HG03460 (cell line): ENCODE results near the gene CCDC88A.
"Not testable (repeated sequence)": the region's sequence is repeated elsewhere in the genome, so short reads cannot be mapped to it uniquely, and the experiment has no call there.

Experiments
- ATAC-seq: cut with Tn5 transposase; IDR thresholded peaks from one replicate; pipeline ENCODE4 v1.9.1; 2021; ENCODE audit not compliant: unreplicated experiment

The CCDC88A gene

GRCh38 chr2:55419679-55420438 is at the start of gene CCDC88A:
Gene CCDC88A, minus strand, starts transcription at chr2:55419856. Its CDS starts 777 bp downstream, at chr2:55419079.
- ATAC-seq: peak; percentile 74

- ATAC-seq: no peak
These were observed 42.0 kb upstream of the CCDC88A start for GRCh38 chr2:55461679-55462078.

GRCh38 chr2:55460562-55460961 is 40.9 kb upstream of the CCDC88A start:
- ATAC-seq: no peak

- ATAC-seq: no peak
These were observed 40.1 kb upstream of the CCDC88A start for GRCh38 chr2:55459714-55460274.

DNA sequence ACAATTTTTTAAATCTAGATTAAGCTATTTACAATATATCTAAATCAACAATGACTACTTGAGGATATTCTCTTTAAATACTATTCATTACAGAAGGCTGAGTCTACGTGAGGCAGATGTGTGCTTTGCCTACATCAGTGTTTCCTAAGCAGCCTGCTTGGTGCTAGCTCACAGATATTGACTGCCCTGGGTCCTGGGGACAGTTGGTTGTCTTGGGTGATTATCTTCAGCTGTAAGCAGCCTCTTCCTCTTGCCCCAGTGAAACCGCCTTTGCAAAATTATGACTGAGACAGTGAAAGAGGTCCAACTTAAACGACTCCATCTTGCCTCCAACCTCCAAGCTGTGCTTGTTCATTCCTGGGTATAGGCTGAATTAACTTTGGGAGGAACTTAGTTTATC is 39.6 kb upstream of the CCDC88A start:
- no peak for ATAC-seq

DNA sequence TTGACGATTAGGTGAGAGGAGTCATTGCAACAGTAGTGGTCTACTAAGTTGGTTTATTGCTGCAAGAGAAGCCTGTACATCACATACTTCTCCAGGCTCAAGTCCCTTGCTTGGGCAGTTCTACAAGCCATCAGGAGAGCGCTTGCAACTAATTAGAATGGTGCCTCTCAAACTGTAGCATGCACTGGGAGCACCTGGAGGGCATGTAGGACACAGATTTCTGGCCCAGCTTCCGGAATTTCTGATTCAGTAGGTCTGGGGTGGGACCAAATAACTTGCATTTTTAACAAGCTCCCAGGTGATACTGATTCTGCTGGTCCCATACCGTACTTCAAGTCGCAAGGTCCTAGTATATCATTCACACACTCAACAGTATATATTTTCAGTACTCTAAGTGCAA is 34.5 kb upstream of the CCDC88A start:
- no peak for ATAC-seq

GRCh38 chr2:55452879-55453278 is 33.2 kb upstream of the CCDC88A start:
- peak; percentile 54 for ATAC-seq

DNA sequence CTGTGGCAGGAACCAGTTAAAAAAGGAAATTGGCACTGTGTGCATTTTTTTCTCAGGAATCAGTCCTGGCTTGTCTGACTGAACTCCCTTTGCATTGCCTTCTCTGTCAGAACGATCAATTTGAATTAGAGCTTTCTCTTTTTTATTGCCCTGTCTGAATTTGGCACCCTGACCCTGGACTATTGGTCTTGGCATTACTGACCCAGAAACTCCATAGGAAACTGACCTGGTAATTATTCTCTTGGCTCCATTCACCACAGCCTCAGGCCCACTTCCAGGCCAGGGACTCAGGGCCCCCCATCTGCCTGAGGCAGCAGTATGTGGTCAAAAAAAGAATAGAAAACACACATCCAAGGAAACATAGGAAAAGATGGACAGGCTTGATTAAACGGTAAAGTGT is 32.0 kb upstream of the CCDC88A start:
- ATAC-seq: no peak

DNA sequence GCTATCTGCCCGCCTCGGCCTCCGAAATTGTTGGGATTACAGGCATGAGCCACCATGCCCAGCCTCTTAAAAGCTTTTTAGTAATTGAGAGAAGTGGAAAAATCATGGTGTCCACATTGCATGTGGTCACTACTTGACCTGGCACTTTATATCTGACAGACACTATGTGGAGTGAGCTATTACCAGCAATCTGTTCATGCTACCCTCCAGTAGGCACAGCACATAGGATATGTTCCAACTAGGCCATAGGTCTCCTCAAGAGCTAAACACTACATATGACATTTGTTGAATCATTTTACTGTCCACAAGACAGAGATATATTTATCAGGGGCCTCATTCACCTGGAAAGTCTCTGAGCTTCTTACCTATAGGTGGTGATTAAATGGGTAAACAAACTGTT is 30.4 kb upstream of the CCDC88A start:
- ATAC-seq: not testable (repeated sequence)

DNA sequence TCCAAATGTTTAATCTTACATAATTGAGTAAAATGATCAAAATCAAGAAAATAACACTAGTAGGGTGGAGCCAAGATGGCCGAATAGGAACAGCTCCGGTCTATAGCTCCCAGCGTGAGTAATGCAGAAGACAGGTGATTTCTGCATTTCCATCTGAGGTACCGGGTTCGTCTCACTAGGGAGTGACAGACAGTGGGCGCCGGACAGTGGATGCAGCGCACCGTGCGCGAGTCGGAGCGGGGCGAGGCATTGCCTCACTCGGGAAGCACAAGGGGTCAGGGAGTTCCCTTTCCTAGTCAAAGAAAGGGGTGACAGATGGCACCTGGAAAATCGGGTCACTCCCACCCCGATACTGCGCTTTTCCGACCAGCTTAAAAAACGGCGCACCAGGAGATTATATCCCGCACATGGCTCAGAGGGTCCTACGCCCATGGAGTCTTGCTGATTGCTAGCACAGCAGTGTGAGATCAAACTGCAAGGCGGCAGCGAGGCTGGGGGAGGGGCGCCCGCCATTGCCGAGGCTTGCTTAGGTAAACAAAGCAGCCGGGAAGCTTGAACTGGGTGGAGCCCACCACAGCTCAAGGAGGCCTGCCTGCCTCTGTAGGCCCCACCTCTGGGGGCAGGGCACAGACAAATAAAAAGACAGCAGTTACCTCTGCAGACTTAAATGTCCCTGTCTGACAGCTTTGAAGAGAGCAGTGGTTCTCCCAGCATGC is 22.5 kb upstream of the CCDC88A start:
- ATAC-seq: not testable (repeated sequence)

DNA sequence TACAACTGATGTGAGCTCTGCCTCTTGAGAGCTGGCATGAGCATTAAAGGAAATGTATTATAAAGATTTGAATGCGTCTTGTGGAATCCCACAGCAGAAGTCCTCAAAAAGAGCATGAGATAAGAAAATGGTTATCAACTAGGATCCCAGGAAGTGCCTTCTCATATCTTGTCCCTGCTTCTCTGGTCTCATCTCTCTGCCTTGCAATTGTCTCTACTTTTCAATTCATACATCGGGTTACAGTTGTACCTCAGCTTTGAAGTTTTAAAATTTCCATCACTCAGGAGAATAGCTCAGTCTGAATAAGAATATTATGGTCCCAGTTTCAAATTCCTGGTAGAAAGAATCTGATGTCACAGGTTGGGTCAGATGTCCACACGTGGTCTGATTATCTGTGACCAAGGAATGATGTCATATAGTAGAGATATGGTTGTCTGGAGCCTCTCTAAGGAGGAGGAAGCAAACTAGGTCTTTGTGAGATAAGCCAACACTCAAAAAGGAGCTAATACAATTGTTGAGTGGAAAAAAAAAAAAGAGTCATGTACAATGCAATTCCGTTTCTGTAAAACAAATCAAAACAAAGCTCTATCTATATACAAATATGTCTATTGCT is 21.7 kb upstream of the CCDC88A start:
- no peak for ATAC-seq

DNA sequence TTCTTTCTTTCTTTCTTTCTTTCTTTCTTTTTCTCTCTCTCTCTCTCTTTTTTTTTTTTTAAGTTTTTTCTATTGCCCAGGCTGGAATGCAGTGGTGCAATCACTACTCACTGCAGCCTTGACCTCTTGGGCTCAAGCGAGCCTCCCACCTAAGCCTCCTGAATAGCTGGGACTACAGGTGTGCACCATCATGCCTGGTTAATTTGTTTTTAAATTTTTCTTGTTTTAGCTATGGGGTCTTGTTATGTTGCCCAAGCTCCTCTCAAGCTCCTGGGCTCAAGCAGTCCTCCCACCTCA is 19.4 kb upstream of the CCDC88A start:
- ATAC-seq: no peak

DNA sequence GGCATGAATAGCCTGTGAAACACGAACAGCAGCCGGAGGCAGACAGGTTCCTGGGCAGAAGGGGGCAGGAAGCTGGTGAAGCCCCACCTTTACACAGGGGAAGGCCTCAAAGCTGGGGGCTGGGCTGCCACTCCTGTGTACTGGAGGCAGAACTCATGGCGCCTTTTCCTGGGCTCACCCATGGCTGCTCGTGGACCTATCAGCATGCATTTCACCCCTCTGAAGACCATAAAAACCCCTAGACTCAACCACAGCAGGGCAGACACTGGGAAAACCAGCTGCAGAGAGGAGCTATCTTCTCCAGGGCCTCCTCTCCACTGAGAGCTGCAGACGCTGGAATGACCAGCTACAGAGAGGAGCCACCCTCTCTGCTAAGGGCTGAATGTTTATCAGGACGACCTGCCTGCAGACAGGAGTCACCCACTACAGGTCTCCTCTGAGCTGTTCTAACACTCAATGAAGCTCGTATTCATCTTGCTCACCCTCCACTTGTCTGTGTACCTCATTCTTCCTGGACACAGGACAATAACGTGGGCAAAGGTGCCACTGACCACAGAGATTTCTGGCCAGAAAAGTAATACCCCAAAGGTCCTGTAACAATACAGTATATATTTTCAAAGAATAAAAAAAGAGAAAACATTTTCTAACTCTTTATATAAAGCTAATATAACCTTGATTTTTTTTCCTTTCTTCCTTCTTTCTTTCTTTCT is 18.9 kb upstream of the CCDC88A start:
- ATAC-seq: no peak

DNA sequence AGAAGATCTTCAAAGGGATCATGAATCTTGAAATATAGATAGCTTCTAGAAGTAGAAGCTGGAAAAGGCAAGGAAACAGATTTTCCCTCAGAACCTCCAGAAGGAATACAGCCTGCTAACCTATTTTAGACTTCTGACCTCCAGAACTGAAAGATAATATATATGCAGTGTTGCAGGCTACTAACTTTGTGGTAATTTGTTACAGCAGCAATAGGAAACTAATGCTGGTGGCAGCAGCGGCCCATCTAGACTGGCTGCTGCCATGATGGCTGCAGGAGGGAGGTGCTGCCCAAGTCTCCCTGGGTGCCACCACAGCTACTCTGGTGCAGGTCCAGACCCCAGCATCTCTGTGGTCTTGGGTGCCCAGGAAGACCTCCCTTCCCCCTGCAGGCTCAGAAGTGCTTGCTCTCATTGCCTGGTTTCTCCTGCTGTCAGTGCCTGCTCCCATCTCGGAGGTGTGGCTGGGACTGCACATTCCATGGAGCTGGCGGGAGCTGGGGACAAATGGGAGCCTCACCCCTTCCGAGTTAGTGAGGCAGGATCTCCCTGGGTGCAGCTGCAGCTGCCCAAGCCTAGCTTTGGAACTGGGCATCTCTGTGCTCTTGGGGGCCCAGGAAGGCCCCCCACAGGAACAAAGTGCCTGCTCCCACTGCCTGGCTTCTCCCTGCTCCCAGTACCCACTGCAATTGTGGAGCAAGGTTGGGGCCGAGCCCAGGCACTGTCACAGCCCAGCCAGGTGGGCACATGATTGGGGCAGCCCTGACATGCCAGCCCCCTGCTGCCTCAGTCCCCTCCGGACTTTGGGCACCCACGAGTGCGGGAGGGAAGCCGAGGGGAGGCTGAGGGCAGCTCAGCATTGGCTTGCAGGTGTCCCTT is 18.1 kb upstream of the CCDC88A start:
- ATAC-seq: no peak

GRCh38 chr2:55431982-55432627 is 12.4 kb upstream of the CCDC88A start:
- ATAC-seq: no peak

GRCh38 chr2:55430211-55430975 is 10.7 kb upstream of the CCDC88A start:
- ATAC-seq: no peak

- ATAC-seq: no peak
These were observed 8.6 kb upstream of the CCDC88A start for GRCh38 chr2:55428258-55428657.

- ATAC-seq: no peak
These were observed 5.8 kb upstream of the CCDC88A start for GRCh38 chr2:55425431-55425831.
